Endodermal cell (in vitro differentiated cells): ENCODE data around the gene TP73. TPM values are rescaled to one million over a fixed set of nuclear protein-coding genes. Genes with fewer than 3 reads are reported as not detected.

Source experiments
- DNase-seq: peaks from one replicate; pipeline ENCODE4 v3.0.0-alpha.2; 2017
- H3K27ac ChIP-seq: 2 replicates; pipeline ENCODE4 v1.5.1; 2013; ENCODE audit warnings: mild to moderate bottlenecking, low read depth, low read length, moderate library complexity
- H3K27me3 ChIP-seq: 2 replicates; pipeline ENCODE4 v1.6.1; 2013; ENCODE audit warnings: mild to moderate bottlenecking, low read length, moderate library complexity; ENCODE audit not compliant: insufficient read depth, control insufficient read depth, poor library complexity, severe bottlenecking
- H3K36me3 ChIP-seq: 2 replicates; pipeline ENCODE4 v1.7.0; 2013; ENCODE audit warnings: mild to moderate bottlenecking, low read length, moderate library complexity; ENCODE audit not compliant: control insufficient read depth, insufficient read depth
- H3K4me1 ChIP-seq: one replicate; pipeline ENCODE4 v1.7.0; 2013; ENCODE audit warnings: low read length; ENCODE audit not compliant: control insufficient read depth, insufficient read depth
- H3K4me3 ChIP-seq: 2 replicates; pipeline ENCODE4 v1.5.1; 2013; ENCODE audit warnings: mild to moderate bottlenecking, low read length, moderate library complexity
- H3K9ac ChIP-seq: 2 replicates; pipeline ENCODE4 v1.6.1; 2013; ENCODE audit warnings: mild to moderate bottlenecking, low read length, moderate library complexity; ENCODE audit not compliant: poor library complexity, severe bottlenecking; ENCODE audit errors: extremely low read depth
- H3K9me3 ChIP-seq: 2 replicates; pipeline ENCODE4 v1.6.1; 2013; ENCODE audit warnings: mild to moderate bottlenecking, low read length, moderate library complexity; ENCODE audit not compliant: control insufficient read depth
- H3K27ac Mint-ChIP-seq: 2 replicates; pipeline ENCODE4 v1.8.0; 2020; ENCODE audit warnings: mixed read lengths
- H3K27me3 Mint-ChIP-seq: 2 replicates; pipeline ENCODE4 v1.8.0; 2021; ENCODE audit warnings: mild to moderate bottlenecking, mixed read lengths; ENCODE audit not compliant: insufficient read depth
- H3K36me3 Mint-ChIP-seq: 2 replicates; pipeline ENCODE4 v1.8.0; 2020; ENCODE audit warnings: low read depth, mixed read lengths
- H3K4me1 Mint-ChIP-seq: 2 replicates; pipeline ENCODE4 v1.8.0; 2020; ENCODE audit warnings: mixed read lengths
- H3K4me3 Mint-ChIP-seq: 2 replicates; pipeline ENCODE4 v1.8.0; 2020; ENCODE audit warnings: mild to moderate bottlenecking, moderate library complexity, mixed read lengths
- H3K9me3 Mint-ChIP-seq: 2 replicates; pipeline ENCODE4 v1.8.0; 2020; ENCODE audit warnings: mild to moderate bottlenecking, mixed read lengths
- CTCF ChIP-seq: fragments of 200-600 bp; sonication (generic); conservative IDR thresholded peaks from 2 replicates; pipeline ENCODE4 v1.5.0; 2021; ENCODE audit warnings: antibody characterized with exemption, mild to moderate bottlenecking
- WGBS, 2 experiments: methylation state at CpG; one replicate each; pipeline versions ENCODE4 v1.1.5 to v1.1.7; 2013; ENCODE audit warnings: missing lambda C conversion rate in 2 of 2, mixed read lengths in 1 of 2; ENCODE audit not compliant: insufficient coverage in 1 of 2, insufficient read length in 1 of 2; 5-methylcytosine and 5-hydroxymethylcytosine counted together
- total RNA-seq, 2 donors: library from RNA; stranded (reverse); fragmentation: NEBNext Ultra II Directional in 1 of 2; extraction: Animal tissue kit (Norgen Biotek cat#: 25700) in 1 of 2; gene quantifications; 2 replicates in 1 of 2; 3 replicates in 1 of 2; pipeline ENCODE4 v1.2.1, GENCODE V29; 2021

TP73 gene
- total RNA-seq, 2 donors from 2014 or later: 3.4 to 3.5 TPM

DNA sequence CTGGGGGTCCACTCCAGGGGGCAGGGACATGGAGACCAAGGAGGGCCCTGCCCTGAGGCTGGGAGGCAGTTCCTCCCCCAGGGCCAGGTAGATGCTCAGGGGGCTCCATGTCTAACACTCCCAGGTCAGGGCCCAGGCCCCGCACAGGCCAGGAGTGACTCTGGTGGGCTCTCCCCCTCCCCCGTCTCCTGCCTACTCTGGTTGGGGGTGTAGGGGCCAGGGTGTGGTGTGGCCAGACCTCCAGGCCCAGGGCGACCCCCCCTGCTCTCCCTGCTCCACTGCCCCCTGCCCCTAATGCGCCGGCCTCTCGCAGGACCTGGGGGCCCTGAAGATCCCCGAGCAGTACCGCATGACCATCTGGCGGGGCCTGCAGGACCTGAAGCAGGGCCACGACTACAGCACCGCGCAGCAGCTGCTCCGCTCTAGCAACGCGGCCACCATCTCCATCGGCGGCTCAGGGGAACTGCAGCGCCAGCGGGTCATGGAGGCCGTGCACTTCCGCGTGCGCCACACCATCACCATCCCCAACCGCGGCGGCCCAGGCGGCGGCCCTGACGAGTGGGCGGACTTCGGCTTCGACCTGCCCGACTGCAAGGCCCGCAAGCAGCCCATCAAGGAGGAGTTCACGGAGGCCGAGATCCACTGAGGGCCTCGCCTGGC is 80.2 kb downstream of the TP73 start:
- peak overlapping the region; percentile 39 for H3K4me3 Mint-ChIP-seq
- Histone ChIP-seq H3K27me3 (no peaks in the 10 kb centered on the region), H3K9me3 (no peaks in the 10 kb centered on the region), H3K27ac (no peak overlapping the region), H3K4me1 (no peaks in the 10 kb centered on the region), H3K36me3 (peaks cover 13% of the 10 kb centered on the region), H3K9ac (no peak overlapping the region), H3K4me3 (no peak overlapping the region)
- H3K9me3 Mint-ChIP-seq: no peaks in the 10 kb centered on the region
- DNase-seq: peak; percentile 80
- peaks cover 4% of the 10 kb centered on the region for H3K27me3 Mint-ChIP-seq
- peaks cover 11% of the 10 kb centered on the region for H3K36me3 Mint-ChIP-seq
- WGBS, 2 experiments: 82 to 83% methylated on average over 17 to 37 of the region's 37 CpGs
- peak; percentile 39 for TF ChIP-seq CTCF
- H3K27ac Mint-ChIP-seq: no peak overlapping the region
- H3K4me1 Mint-ChIP-seq: no peaks in the 10 kb centered on the region

DNA sequence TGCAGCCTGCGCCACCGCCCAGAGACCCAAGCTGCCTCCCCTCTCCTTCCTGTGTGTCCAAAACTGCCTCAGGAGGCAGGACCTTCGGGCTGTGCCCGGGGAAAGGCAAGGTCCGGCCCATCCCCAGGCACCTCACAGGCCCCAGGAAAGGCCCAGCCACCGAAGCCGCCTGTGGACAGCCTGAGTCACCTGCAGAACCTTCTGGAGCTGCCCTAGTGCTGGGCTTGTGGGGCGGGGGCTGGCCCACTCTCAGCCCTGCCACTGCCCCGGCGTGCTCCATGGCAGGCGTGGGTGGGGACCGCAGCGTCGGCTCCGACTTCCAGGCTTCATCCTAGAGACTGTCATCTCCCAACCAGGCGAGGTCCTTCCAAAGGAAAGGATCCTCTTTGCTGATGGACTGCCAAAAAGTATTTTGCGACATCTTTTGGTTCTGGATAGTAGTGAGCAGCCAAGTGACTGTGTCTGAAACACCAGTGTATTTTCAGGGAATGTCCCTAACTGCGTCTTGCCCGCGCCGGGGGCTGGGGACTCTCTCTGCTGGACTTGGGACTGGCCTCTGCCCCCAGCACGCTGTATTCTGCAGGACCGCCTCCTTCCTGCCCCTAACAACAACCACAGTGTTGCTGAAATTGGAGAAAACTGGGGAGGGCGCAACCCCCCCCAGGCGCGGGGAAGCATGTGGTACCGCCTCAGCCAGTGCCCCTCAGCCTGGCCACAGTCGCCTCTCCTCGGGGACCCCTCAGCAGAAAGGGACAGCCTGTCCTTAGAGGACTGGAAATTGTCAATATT is 81.0 kb downstream of the TP73 start:
- H3K27ac ChIP-seq: no peak overlapping the region
- 91 to 93% methylated on average over 17 to 29 of the region's 29 CpGs for WGBS, 2 experiments
- H3K4me3 Mint-ChIP-seq: peak overlapping the region; percentile 39

More for the DNA sequence above, 81.0 kb downstream of the TP73 start:
- Histone ChIP-seq H3K9me3 (no peaks in the 10 kb centered on the region), H3K36me3 (peaks cover 19% of the 10 kb centered on the region), H3K4me3 (no peak overlapping the region), H3K4me1 (no peaks in the 10 kb centered on the region), H3K9ac (no peak overlapping the region), H3K27me3 (no peaks in the 10 kb centered on the region)
- no peaks in the 10 kb centered on the region for H3K9me3 Mint-ChIP-seq
- no peak for DNase-seq
- H3K27ac Mint-ChIP-seq: no peak overlapping the region
- H3K4me1 Mint-ChIP-seq: no peaks in the 10 kb centered on the region
- peaks cover 18% of the 10 kb centered on the region for H3K36me3 Mint-ChIP-seq
- peaks cover 4% of the 10 kb centered on the region for H3K27me3 Mint-ChIP-seq
- TF ChIP-seq CTCF: no peak
